KOPT-K1 (cell line): Measurements from ENCODE around the gene LCE2D.
"Not testable (repeated sequence)": the region's sequence is repeated elsewhere in the genome, so short reads cannot be mapped to it uniquely, and the experiment has no call there.

Experiments
- H3K27ac ChIP-seq: fragments of 200-600 bp; sonication (generic); 2 replicates; pipeline ENCODE4 v1.5.1; 2016; ENCODE audit warnings: antibody characterized with exemption, mild to moderate bottlenecking, low read depth, low read length; ENCODE audit not compliant: poor library complexity, severe bottlenecking
- H3K36me3 ChIP-seq: fragments of 200-600 bp; sonication (generic); 2 replicates; pipeline ENCODE4 v1.5.1; 2017; ENCODE audit warnings: antibody characterized with exemption, mild to moderate bottlenecking, low read length, moderate library complexity; ENCODE audit not compliant: insufficient read depth
- H3K9me3 ChIP-seq: fragments of 200-600 bp; sonication (generic); 2 replicates; pipeline ENCODE4 v1.5.1; 2017; ENCODE audit warnings: antibody characterized with exemption, low read length, mild to moderate bottlenecking; ENCODE audit not compliant: insufficient read depth, poor library complexity, severe bottlenecking

LCE2D gene

DNA sequence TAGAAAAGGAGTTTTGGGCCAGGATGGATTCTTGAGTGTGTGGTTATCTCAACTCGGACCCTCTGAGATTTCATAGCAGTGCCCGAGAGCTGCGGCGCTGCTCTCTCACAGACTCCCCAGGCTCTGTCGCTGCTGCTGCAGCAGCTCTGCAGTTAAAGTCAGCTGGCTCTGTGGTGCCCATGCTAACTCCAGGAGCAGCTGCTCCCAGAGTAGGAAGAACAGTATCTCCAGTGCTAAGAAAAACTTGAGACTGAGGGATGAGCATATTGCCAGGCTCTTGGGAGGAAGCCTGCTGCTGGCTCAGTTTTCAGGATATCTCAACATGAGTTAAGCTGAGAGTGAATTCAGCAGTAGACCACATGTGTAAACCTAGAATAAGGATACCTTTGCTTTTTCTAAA lies 4.5 kb downstream of the LCE2D start:
- no peaks in the 10 kb centered on the region for H3K36me3 ChIP-seq
- H3K9me3 ChIP-seq: no peaks in the 10 kb centered on the region

DNA sequence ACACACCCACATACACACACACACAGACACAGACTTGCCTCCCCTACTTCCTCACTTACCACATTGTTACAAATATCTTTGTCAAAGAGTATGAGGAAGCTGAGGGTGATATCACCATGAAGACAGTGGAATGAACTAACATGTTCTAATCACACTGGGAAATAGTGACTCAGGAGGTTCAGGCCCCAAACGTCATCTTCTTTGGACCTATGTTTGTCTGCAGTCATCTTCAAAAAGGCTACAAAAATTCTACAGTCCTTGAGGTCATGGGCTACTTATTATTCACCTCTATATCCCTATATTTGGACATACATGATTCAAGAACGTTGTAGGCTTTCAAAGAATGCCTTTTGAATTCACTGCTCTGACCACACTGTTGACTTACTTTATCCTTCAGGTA lies 9.8 kb downstream of the LCE2D start:
- H3K9me3 ChIP-seq: no peaks in the 10 kb centered on the region
- H3K36me3 ChIP-seq: no peaks in the 10 kb centered on the region

More for the DNA sequence above, 4.5 kb downstream of the LCE2D start:
- H3K27ac ChIP-seq: no peak overlapping the region

DNA sequence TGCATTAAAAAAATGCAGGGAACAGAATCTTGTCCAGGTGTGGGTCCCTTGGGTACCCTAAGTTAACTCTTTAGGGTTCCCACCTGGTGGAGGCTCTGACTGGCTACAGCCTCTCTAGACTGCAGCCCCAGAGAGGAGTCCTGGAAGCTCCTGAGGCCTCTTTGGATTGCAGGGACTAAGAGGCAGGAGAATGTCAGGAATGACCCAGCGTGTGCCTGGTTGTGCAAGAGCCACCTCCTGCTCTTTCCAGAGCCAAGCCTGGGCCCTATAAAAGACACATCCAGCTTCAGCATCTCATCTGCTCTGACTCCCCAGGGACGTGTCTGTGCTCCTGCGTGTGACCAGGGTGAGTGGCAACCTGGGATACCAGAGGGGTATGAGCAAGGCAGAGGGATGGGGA lies 11.8 kb downstream of the LCE2D start, which contains the start of gene LCE2C:
LCE2C (plus strand) TSS at position 297 of the 400 bp plus-strand sequence. CDS start 737 bp downstream, outside the sequence.
- H3K36me3 ChIP-seq, H3K9me3 ChIP-seq, H3K27ac ChIP-seq: not testable (repeated sequence)

More for the DNA sequence above, 9.8 kb downstream of the LCE2D start:
- no peak overlapping the region for H3K27ac ChIP-seq

DNA sequence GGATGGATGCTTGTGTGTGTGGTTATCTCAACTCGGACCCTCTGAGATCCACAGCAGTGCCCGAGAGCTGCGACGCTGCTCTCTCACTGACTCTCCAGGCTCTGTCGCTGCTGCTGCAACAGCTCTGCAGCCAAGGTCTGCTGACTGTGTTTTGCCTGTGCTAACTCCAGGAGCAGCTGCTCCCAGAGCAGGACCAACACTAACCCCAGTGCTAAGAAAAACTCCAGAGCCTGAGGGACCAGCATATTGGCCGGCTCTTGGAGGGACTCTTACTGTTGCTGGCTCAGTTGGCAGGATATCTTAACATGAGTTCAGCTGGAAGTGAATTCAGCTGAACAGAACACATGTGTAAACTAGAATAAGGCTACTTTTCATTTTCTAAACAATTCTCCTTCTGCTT lies 16.3 kb downstream of the LCE2D start:
- Histone ChIP-seq H3K36me3 (no peaks in the 10 kb centered on the region), H3K27ac (no peak overlapping the region), H3K9me3 (no peaks in the 10 kb centered on the region)

DNA sequence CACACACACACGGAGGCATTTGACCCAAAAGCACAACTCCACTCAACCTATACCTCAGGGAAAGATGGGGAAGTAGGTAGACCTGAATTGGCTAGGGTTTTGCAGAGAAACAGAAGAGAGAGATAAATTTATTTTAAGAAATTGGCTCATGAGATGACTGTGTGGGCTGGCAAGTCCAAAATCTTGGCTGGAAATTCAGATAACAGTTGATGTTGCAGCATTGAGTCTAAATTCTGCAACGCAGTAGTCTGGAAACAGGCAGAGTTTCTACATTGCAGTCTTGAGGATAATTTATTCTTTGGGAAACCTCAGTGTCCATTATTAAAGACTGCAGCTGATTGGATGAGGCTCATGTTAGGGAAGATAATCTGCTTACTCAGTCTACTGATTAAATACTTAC lies 18.4 kb downstream of the LCE2D start:
- Histone ChIP-seq H3K27ac (no peak overlapping the region), H3K9me3 (no peaks in the 10 kb centered on the region)

DNA sequence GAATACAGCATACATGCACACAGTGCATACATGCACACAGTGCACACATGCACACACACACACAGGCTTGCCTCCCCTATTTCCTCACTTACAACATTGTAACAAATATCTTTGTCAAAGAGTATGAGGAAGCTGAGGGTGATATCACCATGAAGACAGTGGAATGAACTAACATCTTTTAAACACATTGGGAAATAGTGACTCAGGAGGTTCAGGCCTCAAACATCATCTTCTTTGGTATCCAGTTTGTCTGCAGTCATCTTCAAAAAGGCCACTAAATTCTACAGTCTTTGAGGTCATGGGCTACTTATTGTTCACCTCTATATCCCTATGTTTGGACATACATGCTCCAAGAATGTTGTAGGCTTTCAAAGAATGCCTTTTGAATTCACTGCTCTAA lies 20.7 kb downstream of the LCE2D start:
- no peak overlapping the region for H3K27ac ChIP-seq
- no peaks in the 10 kb centered on the region for H3K9me3 ChIP-seq
- no peaks in the 10 kb centered on the region for H3K36me3 ChIP-seq

More for the DNA sequence above, 18.4 kb downstream of the LCE2D start:
- H3K36me3 ChIP-seq: no peaks in the 10 kb centered on the region

DNA sequence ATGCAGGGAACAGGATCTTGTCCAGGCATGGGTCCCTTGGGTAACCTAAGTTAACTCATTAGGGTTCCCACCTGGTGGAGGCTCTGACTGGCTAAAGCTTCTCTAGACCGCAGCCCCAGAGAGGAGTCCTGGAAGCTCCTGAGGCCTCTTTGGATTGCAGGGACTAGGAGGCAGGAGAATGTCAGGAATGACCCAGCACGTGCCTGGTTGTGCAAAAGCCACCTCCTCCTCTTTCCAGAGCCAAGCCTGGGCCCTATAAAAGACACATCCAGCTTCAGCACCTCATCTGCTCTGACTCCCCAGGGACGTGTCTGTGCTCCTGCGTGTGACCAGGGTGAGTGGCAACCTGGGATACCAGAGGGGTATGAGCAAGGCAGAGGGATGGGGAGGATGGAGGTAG lies 22.6 kb downstream of the LCE2D start, which contains the start of gene LCE2B:
LCE2B (plus strand) TSS at position 301 of the 400 bp plus-strand sequence. CDS start 721 bp downstream, outside the sequence.
- H3K36me3 ChIP-seq, H3K27ac ChIP-seq, H3K9me3 ChIP-seq: not testable (repeated sequence)

DNA sequence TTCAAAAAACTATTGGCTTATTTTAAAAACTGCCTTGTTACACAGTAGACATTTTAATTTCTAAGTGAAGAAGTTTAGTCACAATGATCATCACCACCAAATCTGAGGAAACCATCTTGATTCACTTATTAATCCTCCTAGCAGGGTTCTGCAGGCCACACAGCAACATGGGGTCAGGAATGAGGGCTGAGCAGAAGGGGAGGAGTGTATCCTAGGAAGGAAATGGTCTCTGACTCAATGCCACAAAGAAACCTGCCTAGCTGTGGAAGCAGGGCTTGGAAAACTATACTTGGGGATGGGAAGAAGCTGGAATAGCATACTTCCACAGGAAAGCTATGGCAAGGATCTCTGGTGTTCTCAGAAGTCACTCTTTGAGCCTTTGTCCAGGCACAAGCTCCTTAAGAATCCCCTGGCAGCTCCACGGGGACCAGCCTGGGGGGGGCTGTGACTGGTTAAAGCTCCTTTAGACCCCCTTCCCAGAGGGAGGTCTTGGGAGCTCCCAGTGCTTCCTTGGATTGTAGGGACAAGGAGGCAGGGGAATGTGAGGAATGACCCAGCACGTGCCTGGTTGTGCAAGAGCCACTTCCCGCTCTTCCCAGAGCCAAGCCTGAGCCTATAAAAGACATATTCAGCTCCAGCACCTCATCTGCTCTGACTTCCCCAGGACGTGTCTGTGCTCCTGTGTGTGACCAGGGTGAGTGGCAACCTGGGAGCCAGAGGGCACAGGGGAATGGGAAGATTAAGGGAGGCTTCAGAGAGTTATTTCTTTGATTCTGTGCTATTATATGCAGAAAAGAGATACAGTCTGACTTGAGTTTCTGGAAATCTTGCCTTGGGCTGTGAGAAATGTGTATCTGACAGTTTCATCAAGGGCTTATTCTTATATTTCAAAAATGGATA lies 34.8 kb downstream of the LCE2D start, which contains the start of gene LCE2A:
LCE2A (plus strand) TSS at position 645 of the 900 bp plus-strand sequence. CDS start 557 bp downstream, outside the sequence.
- Histone ChIP-seq H3K27ac (no peak within 1 kb of the TSS), H3K36me3 (no peaks in the 10 kb centered on the region), H3K9me3 (no peaks in the 10 kb centered on the region)

DNA sequence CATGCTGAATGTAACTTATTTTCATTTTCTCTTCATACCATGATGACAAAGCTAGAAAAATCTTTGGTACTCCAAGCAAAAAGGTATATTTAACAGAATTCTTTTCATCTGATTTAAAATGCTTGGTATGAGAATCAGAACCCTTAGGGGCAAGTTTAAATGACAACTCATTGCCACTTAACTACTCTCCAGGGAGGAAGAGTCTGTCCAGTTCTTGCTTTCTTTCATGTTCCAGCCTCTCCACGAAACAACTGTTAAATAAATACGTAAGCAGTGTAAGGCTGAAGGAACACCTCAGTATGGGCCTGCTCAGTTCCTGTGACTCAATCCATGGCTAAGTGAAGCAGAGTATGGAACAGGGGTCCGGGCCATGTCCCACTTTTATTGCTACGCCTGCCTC lies 36.6 kb downstream of the LCE2D start:
- Histone ChIP-seq H3K9me3 (no peaks in the 10 kb centered on the region), H3K36me3 (no peaks in the 10 kb centered on the region), H3K27ac (no peak overlapping the region)

DNA sequence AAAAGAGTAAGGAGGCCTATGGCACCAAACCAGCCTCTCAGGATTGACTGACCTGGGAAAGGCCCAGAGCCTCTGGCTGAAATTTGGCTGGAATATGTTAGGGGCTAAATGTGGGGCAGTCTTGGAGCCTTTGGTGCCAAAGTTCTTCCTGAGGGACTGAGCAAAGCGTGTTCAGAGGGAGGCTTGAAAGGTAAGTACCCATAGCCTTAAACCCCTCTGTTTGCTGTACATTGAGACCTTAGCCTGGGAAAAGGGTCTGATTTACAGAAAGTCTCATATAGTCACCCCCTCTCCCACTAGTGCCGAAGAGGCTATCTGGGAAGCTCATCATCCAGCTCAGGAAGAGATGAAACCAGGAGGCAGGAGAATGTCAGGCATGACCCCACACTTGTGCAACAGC lies 44.7 kb downstream of the LCE2D start, which contains the start of gene LCE4A:
LCE4A (plus strand) TSS at position 301 of the 400 bp plus-strand sequence. CDS start 916 bp downstream, outside the sequence.
- Histone ChIP-seq H3K9me3 (no peaks in the 10 kb centered on the region), H3K36me3 (no peaks in the 10 kb centered on the region), H3K27ac (no peak within 1 kb of the TSS)
